K562 (cell line): ENCODE results near the gene GPSM3. TPM values are rescaled to one million over a fixed set of nuclear protein-coding genes. Genes with fewer than 3 reads are reported as not detected.

Experiments used
- DACH1 ChIP-seq: fragments of 450-650 bp; IDR thresholded peaks from 2 replicates; pipeline ENCODE4 v1.6.1; 2018; ENCODE audit not compliant: partially characterized antibody
- E2F3 ChIP-seq: fragments of 250-450 bp; sonication (Bioruptor Pico); IDR thresholded peaks from 2 replicates; pipeline ENCODE4 v1.4.0; 2020; ENCODE audit warnings: mild to moderate bottlenecking
- E4F1 ChIP-seq: fragments of 250-450 bp; sonication (Bioruptor Pico); IDR thresholded peaks from 2 replicates; pipeline ENCODE4 v1.5.0; 2021; ENCODE audit warnings: mild to moderate bottlenecking, borderline replicate concordance
- FOXJ2 ChIP-seq: fragments of 200-800 bp; sonication (Bioruptor generic); IDR thresholded peaks from 2 replicates; pipeline ENCODE4 v1.6.1; 2016; ENCODE audit warnings: missing genetic modification characterization, missing compliant biosample characterization
- HCFC1 ChIP-seq: IDR thresholded peaks from 2 replicates; pipeline ENCODE4 v1.6.1; 2012; ENCODE audit warnings: low read depth, low read length, improper control_type of control experiment
- IFI16 ChIP-seq: fragments of 250-450 bp; sonication (Bioruptor Pico); IDR thresholded peaks from 2 replicates; pipeline ENCODE4 v2.1.2; 2022; ENCODE audit warnings: mild to moderate bottlenecking, inconsistent platforms
- IRF9 ChIP-seq: fragments of 450-650 bp; IDR thresholded peaks from 2 replicates; pipeline ENCODE4 v1.6.1; 2016; ENCODE audit warnings: missing biosample characterization, missing genetic modification characterization
- MEF2A ChIP-seq: IDR thresholded peaks from 2 replicates; pipeline ENCODE4 v1.6.1; 2011; ENCODE audit warnings: low read depth, mild to moderate bottlenecking, low read length, moderate library complexity; ENCODE audit not compliant: control insufficient read depth
- PCBP1 ChIP-seq: fragments of 200-400 bp; formaldehyde crosslinking; IDR thresholded peaks from 2 replicates; pipeline ENCODE4 v1.6.1; 2018; ENCODE audit warnings: mild to moderate bottlenecking, low read depth, low read length; ENCODE audit not compliant: poor library complexity, severe bottlenecking
- SP2 ChIP-seq: IDR thresholded peaks from 2 replicates; pipeline ENCODE4 v1.6.1; 2011; ENCODE audit warnings: mild to moderate bottlenecking, low read depth, low read length, moderate library complexity; ENCODE audit not compliant: poor library complexity, severe bottlenecking; ENCODE audit errors: extremely low read depth
- TBL1XR1 ChIP-seq, 2 experiments: IDR thresholded peaks; 2 replicates each; pipeline ENCODE4 v1.6.1; 2012; ENCODE audit warnings: improper control_type of control experiment in 2 of 2, low read length in 2 of 2, mild to moderate bottlenecking in 1 of 2
- ZEB2 ChIP-seq: fragments of 450-650 bp; IDR thresholded peaks from 2 replicates; pipeline ENCODE4 v1.6.1; 2016
- ZNF3 ChIP-seq: fragments of 250-450 bp; sonication (Bioruptor Pico); IDR thresholded peaks from 2 replicates; pipeline ENCODE4 v1.5.0; 2021; ENCODE audit warnings: mild to moderate bottlenecking, moderate library complexity
- ZNF431 ChIP-seq: sonication (generic); formaldehyde crosslinking; IDR thresholded peaks from 2 replicates; pipeline ENCODE4 v1.8.0; 2022; ENCODE audit warnings: mild to moderate bottlenecking, missing genetic modification reagents
- ZNF518B ChIP-seq: fragments of 250-450 bp; sonication (Bioruptor Pico); IDR thresholded peaks from 2 replicates; pipeline ENCODE4 v1.5.0; 2021; ENCODE audit warnings: mild to moderate bottlenecking, moderate library complexity
- ZNF644 ChIP-seq: fragments of 200-800 bp; sonication (Bioruptor generic); IDR thresholded peaks from 2 replicates; pipeline ENCODE4 v1.6.1; 2016; ENCODE audit warnings: low read depth, missing genetic modification characterization, missing compliant biosample characterization
- ZSCAN32 ChIP-seq: fragments of 450-650 bp; formaldehyde crosslinking; IDR thresholded peaks from 2 replicates; pipeline ENCODE4 v1.4.0; 2020; ENCODE audit warnings: mild to moderate bottlenecking, moderate library complexity
- polyA plus RNA-seq, 8 experiments: library from polyadenylated mRNA; depleted of rRNA in 4 of 8; stranded (reverse) in 5 of 8; unstranded in 3 of 8; fragments of >200 nt; fragmentation: Nextera tagmentation in 2 of 8; fragmentation: Illumina TruSeq in 1 of 8; extraction: Ambion mirVana in 2 of 8; extraction: Trizol in 1 of 8; gene quantifications; 2 replicates each; pipeline versions ENCODE4 v1.2.1 to v1.2.3, GENCODE V29; 2011 to 2014; ENCODE audit warnings: inconsistent platforms in 1 of 8, missing spikeins in 1 of 8
- total RNA-seq, 7 experiments: library from RNA; depleted of rRNA in 6 of 7; stranded (reverse); fragments of >200 nt in 6 of 7; fragmentation: Illumina TruSeq in 2 of 7; extraction: Trizol in 2 of 7; gene quantifications; 2 replicates each; pipeline versions ENCODE4 v1.2.1 to v1.2.3, GENCODE V29; 2011 to 2021; ENCODE audit warnings: low replicate concordance in 1 of 7

Gene GPSM3
- total and polyA plus RNA-seq, 9 of the 15 experiments (the other 6 are each of a cell fraction or from before 2014, with no cell fraction given), result 5.3 to 42.6 (median 24.4) TPM

- TF ChIP-seq IRF9 (tag) (no peak), ZEB2 (no peak), TBL1XR1 (IDR thresholded peaks at IDR 0.05; ENCODE audit: low read length in 2 of 2) (peak; percentile 31 to 66; a peak in 2 of 4 replicates), E2F3 (peak; percentile 90), E4F1 (CRISPR knock-in tag) (no peak), IFI16 (no peak), ZSCAN32 (peak; percentile 14; the same call in 1 of the 2 replicates), PCBP1 (no peak), MEF2A (no peak), ZNF3 (CRISPR knock-in tag) (no peak), SP2 (no peak), DACH1 (no peak), FOXJ2 (tag) (peak; percentile 72; the same call in 1 of the 2 replicates), ZNF644 (no peak), HCFC1 (peak; percentile 80), ZNF518B (CRISPR knock-in tag) (no peak), ZNF431 (CRISPR knock-in tag) (peak; percentile 52; the same call in 1 of the 2 replicates)
Measured at GRCh38 chr6:32195902-32196681, 3.6 kb upstream of the GPSM3 start (continued).
